Skeletal muscle satellite cell (primary cell): ENCODE data around the gene TMEM88.

ENCODE experiments used
- H3K27me3 ChIP-seq: 2 replicates; pipeline ENCODE4 v1.7.0; 2013; ENCODE audit warnings: low read length; ENCODE audit not compliant: control insufficient read depth, insufficient read depth
- H3K36me3 ChIP-seq: 2 replicates; pipeline ENCODE4 v1.7.0; 2013; ENCODE audit warnings: mild to moderate bottlenecking, control low read depth, low read length; ENCODE audit not compliant: insufficient read depth
- H3K4me1 ChIP-seq: 2 replicates; pipeline ENCODE4 v1.7.0; 2013; ENCODE audit warnings: low read length; ENCODE audit not compliant: control insufficient read depth, insufficient read depth
- H3K4me2 ChIP-seq: 2 replicates; pipeline ENCODE4 v1.7.0; 2013; ENCODE audit warnings: mild to moderate bottlenecking, low read length
- H3K4me3 ChIP-seq: 2 replicates; pipeline ENCODE4 v1.7.0; 2013; ENCODE audit warnings: low read length
- H3K9ac ChIP-seq: 2 replicates; pipeline ENCODE4 v1.7.0; 2013; ENCODE audit warnings: mild to moderate bottlenecking, low read depth, low read length, moderate library complexity
- H3K9me3 ChIP-seq: replicated peaks from 2 replicates; pipeline ENCODE4 v1.7.0; 2013; ENCODE audit warnings: mild to moderate bottlenecking, control low read depth, low read length

Gene TMEM88

DNA sequence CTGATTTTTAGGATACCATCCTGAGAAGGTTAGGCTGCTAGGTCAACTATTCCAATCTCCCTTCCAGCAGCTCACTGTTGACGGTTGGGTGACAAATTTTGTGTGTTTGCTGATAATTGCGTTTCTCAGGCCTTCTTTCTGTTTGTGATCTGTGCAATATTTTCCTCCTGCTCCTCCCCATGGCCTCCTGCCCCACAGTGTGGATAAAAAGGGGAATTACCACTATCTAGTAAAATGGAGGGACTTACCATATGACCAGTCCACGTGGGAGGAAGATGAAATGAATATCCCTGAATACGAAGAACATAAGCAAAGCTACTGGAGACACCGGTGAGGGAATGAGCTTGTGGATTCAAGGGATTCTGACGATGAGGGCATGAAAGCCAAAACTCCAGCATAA lies 42.9 kb downstream of the TMEM88 start:
- no peak overlapping the region for H3K4me2 ChIP-seq
- no peak overlapping the region for H3K4me3 ChIP-seq
- no peaks in the 10 kb centered on the region for H3K27me3 ChIP-seq
- no peaks in the 10 kb centered on the region for H3K4me1 ChIP-seq
- H3K36me3 ChIP-seq, result peaks cover 78% of the 10 kb centered on the region
- H3K9ac ChIP-seq, result peak overlapping the region; percentile 4
- no peaks in the 10 kb centered on the region for H3K9me3 ChIP-seq

DNA sequence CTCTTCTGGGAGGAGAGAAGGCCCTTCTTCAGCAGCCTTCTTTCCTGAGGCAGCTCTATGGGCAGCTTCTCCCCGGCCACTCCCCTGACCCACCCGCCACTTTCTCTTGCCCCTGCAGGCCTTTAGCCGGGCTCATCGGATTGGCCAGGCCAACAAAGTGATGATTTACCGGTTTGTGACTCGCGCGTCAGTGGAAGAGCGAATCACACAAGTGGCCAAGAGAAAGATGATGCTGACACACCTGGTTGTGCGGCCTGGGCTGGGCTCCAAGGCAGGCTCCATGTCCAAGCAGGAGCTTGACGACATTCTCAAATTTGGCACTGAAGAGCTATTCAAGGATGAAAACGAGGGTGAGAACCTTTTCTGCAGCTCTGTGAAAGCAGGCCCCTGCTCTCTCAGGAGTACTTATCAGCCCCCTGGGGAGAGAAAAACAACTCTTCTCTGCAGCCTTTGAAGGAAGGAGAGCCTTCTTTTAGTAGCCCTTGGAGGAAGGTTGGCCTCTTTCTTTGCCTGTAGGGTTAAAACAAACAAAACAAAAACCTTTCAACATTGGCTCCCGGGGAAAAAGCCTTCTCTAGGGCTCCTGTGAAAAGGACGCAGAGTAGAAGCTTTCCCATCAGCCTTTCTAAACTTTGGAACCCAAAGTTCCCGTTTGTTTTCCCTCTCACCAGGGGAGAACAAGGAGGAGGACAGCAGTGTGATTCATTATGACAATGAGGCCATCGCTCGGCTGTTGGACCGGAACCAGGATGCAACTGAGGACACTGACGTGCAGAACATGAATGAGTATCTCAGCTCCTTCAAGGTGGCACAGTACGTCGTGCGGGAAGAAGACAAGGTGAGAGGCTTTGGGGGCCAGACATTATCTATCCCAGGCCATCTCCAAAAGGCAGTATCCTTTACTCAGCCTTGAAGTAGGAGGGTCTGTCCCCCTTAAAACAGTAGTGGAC lies 48.6 kb downstream of the TMEM88 start:
- Histone ChIP-seq H3K36me3 (peaks cover 94% of the 10 kb centered on the region), H3K9ac (no peak overlapping the region), H3K4me2 (no peak overlapping the region), H3K4me3 (no peak overlapping the region), H3K9me3 (no peaks in the 10 kb centered on the region), H3K27me3 (no peaks in the 10 kb centered on the region), H3K4me1 (no peaks in the 10 kb centered on the region)
